Muscle layer of duodenum (tissue), 2 donors: ENCODE results near the gene FOXD3.

Experiments
- H3K27ac ChIP-seq: one replicate; pipeline ENCODE4 v1.7.0; 2013; ENCODE audit warnings: mild to moderate bottlenecking, low read length
- H3K27me3 ChIP-seq: one replicate; pipeline ENCODE4 v1.7.0; 2013; ENCODE audit warnings: low read depth, mild to moderate bottlenecking, control low read depth, low read length
- H3K36me3 ChIP-seq, 2 donors: one replicate each; pipeline ENCODE4 v1.7.0; 2013; ENCODE audit warnings: low read length in 2 of 2, control low read depth in 1 of 2, mild to moderate bottlenecking in 1 of 2; ENCODE audit not compliant: insufficient read depth in 2 of 2, control insufficient read depth in 1 of 2
- H3K4me1 ChIP-seq, 2 donors: one replicate each; pipeline ENCODE4 v1.7.0; 2013; ENCODE audit warnings: low read length in 2 of 2, mild to moderate bottlenecking in 2 of 2, control low read depth in 1 of 2, moderate library complexity in 1 of 2; ENCODE audit not compliant: insufficient read depth in 2 of 2, control insufficient read depth in 1 of 2
- H3K4me3 ChIP-seq, 2 donors: one replicate each; pipeline ENCODE4 v1.7.0; 2013; ENCODE audit warnings: low read length in 2 of 2, low read depth in 1 of 2, mild to moderate bottlenecking in 1 of 2
- H3K9me3 ChIP-seq, 2 donors: one replicate each; pipeline ENCODE4 v1.7.0; 2013; ENCODE audit warnings: low read length in 2 of 2, control low read depth in 1 of 2, mild to moderate bottlenecking in 1 of 2; ENCODE audit not compliant: control insufficient read depth in 1 of 2
- donor health status: healthy.

FOXD3 gene

DNA sequence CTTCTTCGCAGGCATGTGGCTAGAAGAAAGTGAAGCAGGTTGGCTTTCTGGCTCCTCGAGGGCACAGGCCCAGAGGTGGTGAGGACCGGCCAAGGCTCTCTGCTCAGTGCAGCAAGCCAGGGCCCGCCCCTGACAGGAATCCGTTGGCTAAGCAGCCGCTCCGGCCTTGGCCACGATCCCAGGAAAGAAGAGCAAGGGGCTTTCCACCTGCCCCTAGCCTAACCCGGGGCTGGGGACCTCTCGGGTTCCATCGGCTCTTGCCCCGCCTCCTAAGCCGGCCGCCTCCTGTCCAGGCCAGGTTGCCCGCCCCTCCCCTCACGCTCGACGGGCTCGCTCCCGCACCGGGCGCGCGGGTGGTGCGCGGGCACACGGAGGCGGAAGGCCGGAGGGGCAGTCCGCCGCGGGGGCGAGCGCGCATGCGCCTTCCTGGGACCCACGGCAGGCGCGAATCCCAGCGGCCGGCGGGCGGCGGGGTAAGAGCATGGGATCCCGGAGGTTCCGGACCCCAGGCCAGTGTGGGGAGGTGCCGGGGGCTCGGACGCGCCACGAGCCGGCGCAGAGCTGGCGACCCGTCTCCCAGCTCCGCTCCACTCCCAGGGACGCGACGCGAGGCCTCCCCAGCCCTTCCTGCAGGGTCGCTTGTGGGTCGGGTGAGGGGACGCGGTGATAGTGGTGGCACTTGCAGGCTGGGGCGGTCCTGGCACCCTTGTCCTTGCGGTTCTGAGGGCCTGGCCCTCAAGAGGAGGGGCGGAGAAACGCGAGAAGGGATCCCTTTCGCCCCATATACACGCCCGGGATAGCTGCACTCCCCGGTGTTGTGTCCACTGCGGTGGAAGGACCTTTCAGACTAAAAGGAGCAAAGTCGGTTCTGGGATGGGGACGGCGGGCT is 45.1 kb downstream of the FOXD3 start, which contains the start of gene ALG6:
Gene ALG6, plus strand, starts transcription at position 413 of the 889 bp plus-strand sequence. CDS start 3,351 bp downstream, outside the sequence.
- H3K27me3 ChIP-seq, result no peaks in the 10 kb centered on the region
- peak within 1 kb of the TSS; percentile 91 to 92 for H3K4me3 ChIP-seq
- H3K27ac ChIP-seq, result peak within 1 kb of the TSS; percentile 45
- H3K36me3 ChIP-seq, result no peaks in the 10 kb centered on the region
- H3K4me1 ChIP-seq, result peaks cover 5 to 13% of the 10 kb centered on the region in 2 donors
- H3K9me3 ChIP-seq, result no peaks in the 10 kb centered on the region

- Histone ChIP-seq H3K27ac (peak overlapping the region; percentile 45), H3K27me3 (no peaks in the 10 kb centered on the region), H3K4me1 (peaks cover 5 to 13% of the 10 kb centered on the region in 2 donors), H3K4me3 (peak overlapping the region; percentile 91 to 92), H3K9me3 (no peaks in the 10 kb centered on the region), H3K36me3 (no peaks in the 10 kb centered on the region)
Measured at GRCh38 chr1:63368131-63368530, 45.8 kb downstream of the FOXD3 start.
